Thymus (tissue), 11 donors: Measurements from ENCODE around the gene TBRG4. TPM values are rescaled to one million over a fixed set of nuclear protein-coding genes. Genes with fewer than 3 reads are reported as not detected.

Experiments
- DNase-seq, 9 donors: peaks; one replicate each; pipeline ENCODE4 v3.0.0-alpha.2; 2013; ENCODE audit warnings: low spot score in 9 of 9, low read depth in 6 of 9, missing footprints in 1 of 9
- H3K27ac ChIP-seq, 2 donors: one replicate each; pipeline ENCODE4 v1.5.1; 2013; ENCODE audit warnings: control low read depth in 1 of 2, low read depth in 1 of 2, low read length in 1 of 2, mild to moderate bottlenecking in 1 of 2, moderate library complexity in 1 of 2
- H3K27me3 ChIP-seq, 2 donors: one replicate each; pipeline ENCODE4 v1.5.1; 2013; ENCODE audit warnings: low read length in 1 of 2; ENCODE audit not compliant: control insufficient read depth in 2 of 2, insufficient read depth in 1 of 2
- H3K36me3 ChIP-seq, 2 donors: one replicate each; pipeline ENCODE4 v1.5.1; 2013; ENCODE audit warnings: low read length in 1 of 2, mild to moderate bottlenecking in 1 of 2, moderate library complexity in 1 of 2; ENCODE audit not compliant: control insufficient read depth in 2 of 2, insufficient read depth in 2 of 2
- H3K4me1 ChIP-seq, 2 donors: one replicate each; pipeline ENCODE4 v1.5.1; 2013; ENCODE audit warnings: low read length in 2 of 2; ENCODE audit not compliant: control insufficient read depth in 2 of 2, insufficient read depth in 2 of 2
- H3K4me3 ChIP-seq, 2 donors: one replicate each; pipeline ENCODE4 v1.5.1; 2013; ENCODE audit warnings: low read length in 2 of 2, control low read depth in 1 of 2, mild to moderate bottlenecking in 1 of 2
- H3K9me3 ChIP-seq, 2 donors: one replicate each; pipeline ENCODE4 v1.5.1; 2013; ENCODE audit warnings: low read length in 1 of 2, mild to moderate bottlenecking in 1 of 2; ENCODE audit not compliant: control insufficient read depth in 2 of 2, insufficient read depth in 1 of 2
- WGBS: extraction: QIAGEN DNeasy Blood & Tissue Kit; methylation state at CpG from one replicate; pipeline ENCODE4 v1.1.7; 2013; 5-methylcytosine and 5-hydroxymethylcytosine counted together
- polyA plus RNA-seq: library from polyadenylated mRNA; stranded (reverse); fragments of 200-250 nt; gene quantifications from one replicate; pipeline ENCODE4 v1.2.3, GENCODE V29; 2013
- total RNA-seq: library from RNA; stranded (reverse); fragments of 120-200 nt; gene quantifications from one replicate; pipeline ENCODE4 v1.2.4, GENCODE V29; 2013
- donor health status: healthy.

The TBRG4 gene
- total and polyA plus RNA-seq, 2 donors: 54.2 to 57.7 TPM

DNA sequence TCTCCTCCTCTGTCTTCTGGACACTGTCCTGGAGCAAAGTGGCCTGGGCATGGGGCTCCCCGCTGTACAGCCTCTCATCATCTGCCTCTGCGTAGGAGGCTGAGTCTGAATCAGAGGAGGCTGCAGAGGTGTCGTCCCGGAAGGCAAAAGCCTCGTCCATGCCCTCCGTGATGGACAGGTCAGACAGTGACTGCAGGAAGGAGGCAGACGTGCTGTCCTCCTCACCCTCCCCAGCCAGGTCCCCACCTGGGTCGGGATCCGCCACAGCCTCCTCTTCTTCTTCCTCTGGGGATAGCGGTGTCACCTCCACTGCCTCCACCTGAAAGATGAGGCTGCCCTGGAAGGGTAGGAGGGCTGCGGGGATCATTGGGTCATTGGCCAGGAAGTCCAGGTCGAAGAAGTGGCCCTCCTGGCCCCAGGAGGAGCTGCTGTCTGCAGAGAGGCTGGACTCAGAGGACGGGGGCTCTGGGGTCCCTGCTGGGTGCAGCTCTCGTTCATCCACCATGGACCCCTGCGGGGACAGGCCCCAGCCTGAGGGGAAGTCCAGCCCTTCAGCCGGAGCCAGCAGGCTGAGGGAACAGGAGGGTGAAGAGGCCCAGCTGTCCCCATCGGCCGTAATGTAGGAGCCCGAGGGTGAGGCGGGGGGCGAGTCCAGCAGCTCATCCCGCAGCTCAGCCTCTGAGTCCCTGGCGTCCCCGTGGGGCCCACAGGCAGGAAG lies 26.4 kb downstream of the TBRG4 start:
- no peaks in the 10 kb centered on the region for H3K36me3 ChIP-seq
- H3K4me1 ChIP-seq: peaks cover 4 to 5% of the 10 kb centered on the region in 2 donors
- no peaks in the 10 kb centered on the region for H3K9me3 ChIP-seq
- no peak overlapping the region for H3K4me3 ChIP-seq
- H3K27me3 ChIP-seq: peaks cover 6 to 41% of the 10 kb centered on the region in 2 donors
- DNase-seq: no peak
- WGBS: 90% methylated on average over 24 of the region's 24 CpGs
- H3K27ac ChIP-seq: no peak overlapping the region

DNA sequence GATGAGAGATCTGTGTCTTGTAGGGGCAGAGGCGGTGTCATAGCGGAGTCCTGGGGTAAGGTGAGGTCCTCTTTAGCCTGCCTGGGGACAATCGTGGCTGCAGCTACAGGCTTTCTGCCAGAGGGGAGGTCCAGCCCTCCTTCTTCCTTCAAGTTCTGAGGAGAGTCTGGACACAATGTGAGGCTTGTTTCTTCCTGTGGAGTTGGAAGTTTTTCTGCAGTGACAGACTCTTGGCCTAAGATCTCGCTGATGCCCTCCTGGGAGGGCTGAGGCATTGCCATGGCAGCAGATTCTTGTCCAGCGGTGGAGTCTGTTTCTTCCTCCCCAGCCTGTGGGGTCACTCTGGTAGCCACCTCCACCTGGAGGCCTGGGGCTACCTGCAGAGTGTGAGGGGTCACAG lies 27.2 kb downstream of the TBRG4 start:
- H3K27ac ChIP-seq: no peak overlapping the region
- H3K4me1 ChIP-seq: peaks cover 4 to 5% of the 10 kb centered on the region in 2 donors
- H3K9me3 ChIP-seq: no peaks in the 10 kb centered on the region
- DNase-seq: no peak
- H3K4me3 ChIP-seq: no peak overlapping the region
- H3K27me3 ChIP-seq: peaks cover 3 to 34% of the 10 kb centered on the region in 2 donors
- H3K36me3 ChIP-seq: no peaks in the 10 kb centered on the region
- WGBS: 94% methylated on average over 5 of the region's 5 CpGs

DNA sequence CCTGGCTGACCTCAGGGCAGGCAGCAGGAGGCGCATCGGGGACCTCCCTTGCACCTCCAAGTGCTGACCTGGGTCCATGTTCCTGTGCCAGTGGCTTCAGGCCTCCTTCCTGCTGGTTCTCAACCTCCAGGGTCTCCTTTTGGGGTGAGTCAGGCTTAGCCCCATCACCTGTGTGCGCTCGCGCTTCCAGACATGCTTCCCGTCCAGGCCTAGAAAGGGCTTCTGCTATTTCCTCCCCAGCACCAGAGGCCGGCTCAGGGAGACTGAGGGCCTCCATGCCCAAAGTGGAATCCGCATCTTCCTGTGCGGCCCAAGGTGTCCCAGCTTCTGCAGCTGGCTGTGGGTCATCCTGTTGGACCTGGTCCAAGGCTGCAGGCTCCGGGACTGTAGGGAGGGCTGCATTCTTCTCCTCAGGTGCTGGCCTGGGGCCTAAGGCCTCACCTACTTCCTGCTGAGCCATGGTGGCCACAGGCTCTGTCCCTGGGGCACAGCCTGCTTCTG lies 28.6 kb downstream of the TBRG4 start:
- no peaks in the 10 kb centered on the region for H3K9me3 ChIP-seq
- peaks cover 0 to under 1% of the 10 kb centered on the region in 2 donors for H3K36me3 ChIP-seq
- WGBS: 89% methylated on average over 10 of the region's 10 CpGs
- no peak overlapping the region for H3K27ac ChIP-seq
- no peaks in the 10 kb centered on the region for H3K4me1 ChIP-seq
- no peak for DNase-seq
- H3K4me3 ChIP-seq: no peak overlapping the region
- peaks cover 0 to 20% of the 10 kb centered on the region in 2 donors for H3K27me3 ChIP-seq

GRCh38 chr7:45082031-45082830 lies 29.3 kb downstream of the TBRG4 start:
- Histone ChIP-seq H3K36me3 (peaks cover 0 to 6% of the 10 kb centered on the region in 2 donors), H3K27ac (no peak overlapping the region), H3K4me3 (no peak overlapping the region), H3K27me3 (peaks cover 0 to 14% of the 10 kb centered on the region in 2 donors), H3K4me1 (no peaks in the 10 kb centered on the region), H3K9me3 (no peaks in the 10 kb centered on the region)
- DNase-seq: no peak
- 98% methylated on average over 18 of the region's 18 CpGs for WGBS

DNA sequence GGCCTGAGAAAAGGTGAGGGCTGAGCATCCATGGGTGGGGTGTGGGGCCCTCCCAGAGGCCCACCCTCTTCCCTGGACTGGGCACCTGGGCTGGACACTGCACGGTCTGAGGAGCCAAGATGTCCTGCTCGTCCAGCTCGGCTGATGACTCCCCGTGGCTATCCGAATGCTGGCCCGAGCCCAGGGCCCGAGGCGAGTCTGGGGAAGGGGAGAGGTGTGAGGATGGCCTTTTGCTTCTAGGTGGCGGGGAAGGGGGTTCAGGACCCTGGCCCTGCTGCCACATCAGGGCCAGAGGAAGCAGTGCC lies 29.9 kb downstream of the TBRG4 start:
- no peak for DNase-seq
- H3K36me3 ChIP-seq: peaks cover 6 to 12% of the 10 kb centered on the region in 2 donors
- H3K27ac ChIP-seq: no peak overlapping the region
- peaks cover 0 to 8% of the 10 kb centered on the region in 2 donors for H3K27me3 ChIP-seq
- no peak overlapping the region for H3K4me3 ChIP-seq
- H3K9me3 ChIP-seq: no peaks in the 10 kb centered on the region
- 96% methylated on average over 9 of the region's 9 CpGs for WGBS
- no peaks in the 10 kb centered on the region for H3K4me1 ChIP-seq

GRCh38 chr7:45080958-45081669 lies 30.4 kb downstream of the TBRG4 start:
- H3K36me3 ChIP-seq: peaks cover 11 to 16% of the 10 kb centered on the region in 2 donors
- H3K27me3 ChIP-seq: peaks cover 0 to 3% of the 10 kb centered on the region in 2 donors
- H3K4me1 ChIP-seq: no peaks in the 10 kb centered on the region
- no peak overlapping the region for H3K27ac ChIP-seq
- no peak for DNase-seq
- H3K9me3 ChIP-seq: no peaks in the 10 kb centered on the region
- H3K4me3 ChIP-seq: no peak overlapping the region
- 94% methylated on average over 14 of the region's 14 CpGs for WGBS

DNA sequence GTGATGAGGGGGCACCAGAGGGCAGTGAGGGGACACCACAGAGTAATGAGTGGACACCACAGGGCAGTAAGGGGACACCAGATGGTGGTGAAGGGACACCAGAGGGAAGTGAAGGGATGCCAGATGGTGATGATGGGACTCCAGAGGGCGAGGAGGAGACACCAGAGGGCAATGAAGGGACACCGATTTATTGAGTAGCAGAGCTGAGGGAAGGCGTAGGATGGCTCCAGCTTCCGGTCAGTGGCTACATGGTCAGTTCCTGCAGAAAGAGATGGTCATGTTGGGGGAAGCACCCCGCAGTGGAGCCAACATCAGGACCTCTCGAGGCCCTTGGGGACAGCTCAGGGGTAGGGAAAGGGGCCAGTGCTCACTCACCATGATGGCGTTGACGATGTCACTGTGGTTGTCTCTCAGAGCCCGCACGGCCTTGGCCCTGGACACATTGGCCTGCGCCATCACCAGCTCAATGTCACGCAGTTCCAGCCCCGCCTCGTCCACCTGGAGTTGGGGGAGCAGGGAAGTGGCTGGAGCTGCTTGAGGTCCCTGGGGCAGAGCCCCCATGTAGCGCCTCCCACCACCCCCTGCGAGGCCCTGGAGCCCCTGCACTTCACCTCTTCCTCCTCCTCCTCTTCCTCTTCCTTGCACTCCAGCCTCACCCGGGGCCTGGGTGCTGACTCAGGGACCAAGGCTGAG lies 31.1 kb downstream of the TBRG4 start:
- Histone ChIP-seq H3K27ac (no peak overlapping the region), H3K4me1 (no peaks in the 10 kb centered on the region), H3K36me3 (peaks cover 18 to 23% of the 10 kb centered on the region in 2 donors), H3K9me3 (no peaks in the 10 kb centered on the region), H3K27me3 (no peaks in the 10 kb centered on the region), H3K4me3 (no peak overlapping the region)
- 91% methylated on average over 17 of the region's 17 CpGs for WGBS
- DNase-seq: no peak

- DNase-seq: no peak
- Histone ChIP-seq H3K4me3 (no peak overlapping the region), H3K9me3 (peaks cover 0 to 3% of the 10 kb centered on the region in 2 donors), H3K27ac (no peak overlapping the region), H3K36me3 (peaks cover 40 to 45% of the 10 kb centered on the region in 2 donors), H3K27me3 (no peaks in the 10 kb centered on the region), H3K4me1 (no peaks in the 10 kb centered on the region)
- 81% methylated on average over 8 of the region's 8 CpGs for WGBS
Observed at GRCh38 chr7:45078125-45078681, 33.3 kb downstream of the TBRG4 start.
